ENCODE results near the gene CENPP.

- no peak for TF ChIP-seq RAD21 (IDR thresholded peaks at IDR 0.05; ENCODE audit: low read depth)
- no peak for TF ChIP-seq EP300 (IDR thresholded peaks at IDR 0.05; ENCODE audit: borderline replicate concordance)
- TF ChIP-seq NFIC (IDR thresholded peaks at IDR 0.05), result no peak
Observed at GRCh38 chr9:92619601-92620300, 294.0 kb downstream of the CENPP start.

Data from Ishikawa (cell line).